Stimulated activated CD8-positive, alpha-beta memory T cell treated with anti-CD3 and anti-CD28 coated beads, Interleukin-15, amount 100 ng/mL, for 1 hour (primary cell): ENCODE measurements around the gene XKR7.

Experiments used
- DNase-seq: peaks from one replicate; pipeline ENCODE4 v3.0.0-alpha.2; 2020; ENCODE audit warnings: low read depth

The XKR7 gene

GRCh38 chr20:31945319-31945718, 22.6 kb upstream of the XKR7 start:
- DNase-seq, result no peak

GRCh38 chr20:31945785-31946184, 22.2 kb upstream of the XKR7 start:
- DNase-seq, result no peak

GRCh38 chr20:31948008-31948407, 19.9 kb upstream of the XKR7 start:
- no peak for DNase-seq

DNA sequence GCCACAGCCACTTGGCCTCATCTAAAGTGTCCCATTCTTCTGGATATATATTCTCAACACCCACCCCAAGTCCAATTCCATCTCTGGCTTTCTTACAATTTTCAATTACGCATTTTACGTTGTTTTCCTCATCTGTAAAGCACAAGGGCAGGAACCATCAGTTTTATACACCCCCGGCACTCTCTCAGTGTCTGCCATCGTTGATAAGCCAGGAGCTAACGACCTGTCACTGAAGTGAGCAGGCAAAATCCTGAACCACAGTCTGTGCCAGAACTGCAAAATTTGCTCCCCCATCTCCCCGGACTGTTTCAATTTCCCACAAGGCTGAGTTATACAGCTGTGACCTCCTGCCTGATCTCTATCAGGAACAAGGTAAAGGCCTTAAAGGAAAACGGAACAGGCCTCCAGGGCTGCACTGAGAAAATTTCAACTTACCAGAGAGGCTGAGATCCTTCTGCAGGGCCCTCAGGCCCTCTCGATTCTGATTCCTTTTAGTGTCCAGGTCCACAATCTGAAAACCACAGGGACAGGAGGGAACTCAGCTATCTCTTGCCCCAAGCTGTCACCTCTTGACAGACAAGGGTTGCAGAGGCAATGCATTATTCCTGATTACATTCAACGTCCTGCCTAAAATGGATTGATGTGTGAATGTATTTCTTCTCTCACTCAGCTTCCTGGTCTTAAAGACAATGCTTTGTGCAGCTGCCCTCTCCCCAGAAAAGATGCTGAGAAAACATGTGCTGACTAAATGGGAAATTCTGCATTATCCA, 17.9 kb upstream of the XKR7 start:
- DNase-seq, result no peak

- no peak for DNase-seq
These were observed 16.8 kb upstream of the XKR7 start for GRCh38 chr20:31951203-31951529.

DNA sequence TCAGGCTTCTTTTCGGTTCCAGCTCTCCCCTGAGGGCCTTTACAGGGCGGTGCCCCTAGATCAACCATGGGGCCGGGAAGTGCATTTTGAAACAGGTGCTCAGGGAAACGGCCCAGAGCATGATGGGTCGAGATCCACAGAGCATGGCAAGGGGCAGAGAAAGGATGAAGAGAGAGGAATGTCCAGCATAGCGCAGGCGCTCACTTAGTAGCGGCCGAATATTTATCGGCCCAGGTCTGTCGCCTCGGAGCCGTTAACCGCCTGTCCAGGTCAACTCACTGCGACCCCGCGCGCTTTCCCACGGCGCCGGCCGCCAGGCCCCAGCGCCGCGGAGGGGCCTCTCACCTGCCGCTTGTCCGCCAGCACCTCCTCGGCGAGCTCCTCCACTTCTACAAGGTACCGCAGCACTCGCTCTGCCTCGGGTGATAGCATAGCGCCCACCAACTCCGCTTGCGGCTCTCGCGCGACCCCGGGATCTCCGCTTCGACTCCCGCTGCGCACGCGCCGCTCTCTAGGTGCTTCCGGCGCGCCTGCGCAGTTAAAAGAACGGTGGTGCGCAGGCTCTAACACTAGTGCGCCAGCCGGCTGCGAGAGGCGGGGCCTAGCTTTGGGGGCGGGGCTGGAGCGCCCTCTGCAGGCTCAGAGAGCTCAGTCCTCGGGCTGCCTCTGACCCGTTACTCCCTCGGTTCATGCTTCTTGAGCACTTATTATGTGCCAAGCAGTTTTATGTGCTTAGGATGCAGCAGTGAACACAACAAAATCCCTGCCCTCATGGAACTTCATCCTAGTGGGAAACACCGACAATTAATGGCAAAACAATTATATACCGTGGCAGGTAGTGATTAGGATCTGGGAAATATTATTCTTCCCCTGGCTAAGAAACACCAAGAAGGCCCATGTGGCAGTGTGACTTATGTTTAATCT, 16.2 kb upstream of the XKR7 start, which contains the start of gene PDRG1:
PDRG1 (minus strand) TSS at position 517 of the 924 bp plus-strand sequence; CDS start at position 432, 85 bp downstream.
- peak; percentile 97 for DNase-seq

DNA sequence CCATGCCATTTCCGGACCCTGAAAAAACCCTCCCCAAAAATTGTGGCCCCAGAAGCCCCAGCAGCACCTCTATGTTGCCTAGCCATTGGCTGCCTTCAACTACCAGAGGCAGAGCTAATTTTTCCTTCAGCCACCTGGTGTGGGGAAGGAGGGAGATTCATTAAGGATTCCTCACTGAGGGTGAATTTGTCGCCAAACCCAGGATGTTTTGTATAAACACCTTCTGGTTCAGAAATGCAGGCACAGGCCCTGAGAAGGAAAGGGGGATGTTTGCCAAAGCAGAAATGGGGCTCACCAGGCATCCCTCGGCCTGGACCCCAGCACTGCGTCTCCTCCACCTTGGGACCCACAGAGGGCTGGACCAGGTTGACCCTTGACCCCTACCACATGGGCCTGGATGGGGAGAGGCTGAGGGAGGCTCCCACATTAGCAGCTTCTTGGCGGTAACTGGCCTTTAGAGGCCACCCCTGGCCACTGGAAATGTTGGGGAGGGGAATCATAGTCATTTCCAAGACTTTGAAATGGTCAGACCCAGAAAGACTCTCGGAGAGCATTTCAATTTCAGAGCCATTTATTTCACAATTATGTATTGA, 14.3 kb upstream of the XKR7 start:
- no peak for DNase-seq

DNA sequence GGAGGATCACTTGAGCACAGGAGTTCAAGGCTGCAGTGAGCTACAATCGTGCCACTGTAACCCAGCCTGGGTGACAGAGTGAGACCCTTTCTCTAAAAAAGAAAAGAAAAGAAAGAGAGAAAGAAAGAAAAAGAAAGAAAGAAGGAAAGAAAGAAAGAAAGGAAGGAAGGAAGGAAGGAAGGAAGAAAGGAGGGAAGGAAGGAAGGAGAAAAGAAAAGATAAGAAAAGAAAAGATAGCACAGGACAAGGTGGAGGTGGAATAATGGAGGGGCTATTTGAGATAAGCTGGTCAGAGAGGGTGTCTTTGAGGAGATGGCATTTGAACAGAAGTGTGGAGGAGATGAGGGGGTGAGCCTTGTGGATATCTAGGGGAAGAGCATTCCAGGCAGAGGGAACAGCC, 13.5 kb upstream of the XKR7 start:
- no peak for DNase-seq

GRCh38 chr20:31956556-31957526, 11.1 kb upstream of the XKR7 start:
- no peak for DNase-seq

- DNase-seq, result no peak
These were observed 5.2 kb upstream of the XKR7 start for GRCh38 chr20:31962761-31963160.

GRCh38 chr20:31963889-31964288, 4.1 kb upstream of the XKR7 start:
- DNase-seq, result no peak

DNA sequence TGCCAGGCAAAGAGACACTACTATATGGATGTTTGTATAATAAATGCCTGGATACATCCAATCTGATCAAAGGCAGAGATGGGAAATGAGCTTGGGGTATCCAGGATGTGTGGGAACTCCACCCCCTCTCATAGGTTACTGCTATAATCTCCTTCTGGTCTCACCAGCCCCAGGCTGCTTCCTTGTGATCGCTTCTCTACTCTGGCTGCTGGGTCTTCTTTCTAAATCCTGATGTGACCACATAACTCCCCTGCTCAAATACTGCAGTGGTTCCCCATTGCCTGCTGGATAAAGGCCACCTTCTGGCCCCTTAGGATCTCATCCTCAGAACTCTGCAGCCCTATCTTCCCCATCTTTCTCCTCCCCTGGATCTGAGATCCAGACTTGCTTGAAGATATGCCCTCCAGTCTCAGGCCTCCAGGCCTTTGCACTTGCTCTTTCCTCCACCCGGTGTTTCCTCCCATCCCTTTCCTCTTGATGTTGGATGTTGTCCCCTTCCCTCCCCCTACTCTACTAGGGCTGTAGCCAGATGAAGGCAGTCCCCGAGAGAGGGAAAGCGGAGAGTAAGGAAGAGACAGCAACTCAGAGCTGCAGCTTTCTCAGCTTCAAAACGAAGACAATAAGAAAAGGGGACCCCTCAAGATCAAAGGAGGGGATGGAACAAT, 828 bp upstream of the XKR7 start:
- no peak for DNase-seq

GRCh38 chr20:31968291-31969126, 558 bp downstream of the XKR7 start:
- DNase-seq, result peak; percentile 69

- no peak for DNase-seq
These were observed 2.0 kb downstream of the XKR7 start for GRCh38 chr20:31969991-31970390.

- DNase-seq, result no peak
These were observed 4.6 kb downstream of the XKR7 start for GRCh38 chr20:31972471-31973021.

DNA sequence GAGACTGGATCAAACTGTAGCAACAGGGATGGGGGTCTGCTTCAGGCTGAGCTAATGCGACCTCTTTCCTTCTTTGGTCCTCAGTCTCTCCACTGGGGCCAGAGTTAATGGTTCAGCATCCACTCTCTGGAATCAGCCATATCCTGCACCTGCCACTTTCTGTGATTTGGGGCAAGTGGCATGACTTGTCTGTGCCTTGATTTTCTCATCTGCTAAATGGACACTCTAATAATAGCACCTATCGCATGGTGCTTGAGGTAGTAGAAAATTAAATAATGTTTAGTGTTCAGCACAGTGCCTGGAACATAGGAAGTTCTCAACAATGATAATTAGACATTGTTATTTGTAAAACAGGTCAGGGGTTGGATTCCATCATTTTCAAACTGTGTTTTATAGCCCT, 6.3 kb downstream of the XKR7 start:
- DNase-seq, result no peak

- DNase-seq, result no peak
These were observed 7.1 kb downstream of the XKR7 start for GRCh38 chr20:31974951-31975487.

- no peak for DNase-seq
These were observed 7.9 kb downstream of the XKR7 start for GRCh38 chr20:31975874-31976273.

DNA sequence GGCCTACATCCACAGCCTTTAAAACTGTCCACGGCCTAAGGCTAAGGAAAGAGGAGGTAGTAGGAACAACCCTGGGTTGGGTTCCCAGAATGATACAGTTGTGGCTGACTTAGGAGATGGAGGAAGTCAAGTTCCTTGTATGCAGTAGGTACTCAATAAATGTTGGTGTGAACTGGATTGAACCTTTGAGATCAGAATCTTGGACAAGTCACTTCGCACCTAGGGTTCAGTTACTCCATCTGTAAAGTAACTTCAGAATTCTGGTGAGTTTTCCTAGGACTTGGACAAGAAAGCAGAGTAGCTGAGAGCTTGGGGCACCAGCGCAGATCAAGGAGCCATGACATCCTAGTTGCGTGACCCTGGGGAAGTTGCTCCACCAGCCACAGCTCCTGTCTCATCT, 9.1 kb downstream of the XKR7 start:
- DNase-seq, result no peak
